ENCODE results near the gene ARHGAP21. TPM values are rescaled to one million over a fixed set of nuclear protein-coding genes. Genes with fewer than 3 reads are reported as not detected.

Gene ARHGAP21
- polyA plus RNA-seq, 1 donor from 2014 or later: 138 TPM

- Histone ChIP-seq H3K36me3 (ENCODE audit: insufficient read depth, low read length) (no peaks in the 10 kb centered on the region), H3K4me3 (ENCODE audit: low read length) (peak overlapping the region; percentile 84), H4K20me1 (ENCODE audit: insufficient read depth) (no peaks in the 10 kb centered on the region), H3K27me3 (ENCODE audit: insufficient read depth, low read depth, low read length) (no peaks in the 10 kb centered on the region), H3K9me3 (ENCODE audit: low read length) (no peaks in the 10 kb centered on the region), H3F3A (ENCODE audit: insufficient read depth, low read length, poor library complexity, severe bottlenecking) (no peaks in the 10 kb centered on the region), H3K79me2 (replicated peaks; ENCODE audit: insufficient read depth, low read length) (peaks cover 94% of the 10 kb centered on the region), H2AFZ (ENCODE audit: low read depth, low read length) (no peak overlapping the region), H3K4me2 (ENCODE audit: low read length) (peak overlapping the region; percentile 42), H3K9me2 (ENCODE audit: insufficient read depth, low read length) (no peaks in the 10 kb centered on the region), H3K9ac (ENCODE audit: low read length) (no peak overlapping the region), H3K27ac (ENCODE audit: low read length) (no peak overlapping the region)
- TF ChIP-seq CTCF (IDR thresholded peaks at IDR 0.05; ENCODE audit: poor library complexity, severe bottlenecking) (no peak), RAD21 (conservative IDR thresholded peaks at IDR 0.05) (no peak), TAF1 (IDR thresholded peaks at IDR 0.05; ENCODE audit: low read depth) (no peak)
Observed at GRCh38 chr10:24718031-24718855, 5.4 kb downstream of the ARHGAP21 start.

- Histone ChIP-seq H3K9ac (ENCODE audit: low read length) (no peak overlapping the region), H4K20me1 (ENCODE audit: insufficient read depth) (no peaks in the 10 kb centered on the region), H2AFZ (ENCODE audit: low read depth, low read length) (no peak overlapping the region), H3K4me2 (ENCODE audit: low read length) (no peak overlapping the region), H3K9me3 (ENCODE audit: low read length) (no peaks in the 10 kb centered on the region), H3K36me3 (ENCODE audit: insufficient read depth, low read length) (no peaks in the 10 kb centered on the region), H3K9me2 (ENCODE audit: insufficient read depth, low read length) (no peaks in the 10 kb centered on the region), H3F3A (ENCODE audit: insufficient read depth, low read length, poor library complexity, severe bottlenecking) (no peaks in the 10 kb centered on the region), H3K27ac (ENCODE audit: low read length) (no peak overlapping the region), H3K27me3 (ENCODE audit: insufficient read depth, low read depth, low read length) (no peaks in the 10 kb centered on the region), H3K4me3 (ENCODE audit: low read length) (peak overlapping the region; percentile 84), H3K79me2 (replicated peaks; ENCODE audit: insufficient read depth, low read length) (peaks cover 100% of the 10 kb centered on the region)
- TF ChIP-seq POLR2AphosphoS5 (IDR thresholded peaks at IDR 0.05) (no peak), CTCF (IDR thresholded peaks at IDR 0.05; ENCODE audit: poor library complexity, severe bottlenecking) (no peak), EP300 (conservative IDR thresholded peaks at IDR 0.05; ENCODE audit: poor library complexity, severe bottlenecking) (no peak), TAF1 (IDR thresholded peaks at IDR 0.05; ENCODE audit: low read depth) (no peak), MXI1 (conservative IDR thresholded peaks at IDR 0.05; ENCODE audit: poor library complexity, severe bottlenecking) (no peak), REST (IDR thresholded peaks at IDR 0.05; ENCODE audit: borderline replicate concordance) (no peak), EZH2 (IDR thresholded peaks at IDR 0.05; ENCODE audit: borderline replicate concordance, insufficient read depth, low read length, poor library complexity, severe bottlenecking) (no peak), SMC3 (conservative IDR thresholded peaks at IDR 0.05; ENCODE audit: poor library complexity) (no peak), RAD21 (conservative IDR thresholded peaks at IDR 0.05) (no peak)
Observed at GRCh38 chr10:24716295-24716694, 7.4 kb downstream of the ARHGAP21 start.

Data from neural cell (in vitro differentiated cells).